ENCODE measurements around the gene SPTY2D1. TPM values are rescaled to one million over a fixed set of nuclear protein-coding genes. Genes with fewer than 3 reads are reported as not detected.

The SPTY2D1 gene
- polyA plus RNA-seq, 3 donors: 8.4 to 14.9 (median 11.8) TPM

DNA sequence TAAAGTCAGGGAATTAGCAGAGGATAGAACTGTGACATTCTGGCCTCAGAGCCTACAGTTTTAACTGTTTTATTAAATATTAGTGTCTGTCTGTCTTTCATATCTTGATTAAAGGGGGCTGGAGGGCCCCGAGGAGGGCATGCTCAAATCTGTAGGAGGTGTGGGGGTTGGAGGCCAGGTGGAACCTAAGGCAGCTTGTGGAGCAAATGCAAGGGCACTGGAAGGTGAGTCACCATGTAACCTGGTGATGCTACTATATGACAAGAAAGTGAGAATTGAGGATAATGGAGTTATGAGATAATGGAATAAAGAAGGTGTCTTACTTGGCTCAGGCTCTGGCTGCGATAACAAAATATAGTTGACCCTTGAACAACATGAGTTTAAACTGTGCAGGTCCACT is 37.1 kb upstream of the SPTY2D1 start:
- H3K9me3 Mint-ChIP-seq: peaks cover 0 to 5% (median 0%) of the 10 kb centered on the region in 7 donors
- TF ChIP-seq, protein P1, sequence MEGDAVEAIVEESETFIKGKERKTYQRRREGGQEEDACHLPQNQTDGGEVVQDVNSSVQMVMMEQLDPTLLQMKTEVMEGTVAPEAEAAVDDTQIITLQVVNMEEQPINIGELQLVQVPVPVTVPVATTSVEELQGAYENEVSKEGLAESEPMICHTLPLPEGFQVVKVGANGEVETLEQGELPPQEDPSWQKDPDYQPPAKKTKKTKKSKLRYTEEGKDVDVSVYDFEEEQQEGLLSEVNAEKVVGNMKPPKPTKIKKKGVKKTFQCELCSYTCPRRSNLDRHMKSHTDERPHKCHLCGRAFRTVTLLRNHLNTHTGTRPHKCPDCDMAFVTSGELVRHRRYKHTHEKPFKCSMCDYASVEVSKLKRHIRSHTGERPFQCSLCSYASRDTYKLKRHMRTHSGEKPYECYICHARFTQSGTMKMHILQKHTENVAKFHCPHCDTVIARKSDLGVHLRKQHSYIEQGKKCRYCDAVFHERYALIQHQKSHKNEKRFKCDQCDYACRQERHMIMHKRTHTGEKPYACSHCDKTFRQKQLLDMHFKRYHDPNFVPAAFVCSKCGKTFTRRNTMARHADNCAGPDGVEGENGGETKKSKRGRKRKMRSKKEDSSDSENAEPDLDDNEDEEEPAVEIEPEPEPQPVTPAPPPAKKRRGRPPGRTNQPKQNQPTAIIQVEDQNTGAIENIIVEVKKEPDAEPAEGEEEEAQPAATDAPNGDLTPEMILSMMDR (IDR thresholded peaks at IDR 0.05): no peak
- intact Hi-C loops (cut with micrococcal nuclease): no loop called here
- no peaks in the 10 kb centered on the region for H3K27me3 ChIP-seq (ENCODE audit: control insufficient read depth in 2 of 2, insufficient read depth in 2 of 2, low read length in 2 of 2)
- peaks cover 33% of the 10 kb centered on the region for H3K4me1 Mint-ChIP-seq
- no peak for DNase-seq
- peaks cover 0 to 10% (median 0%) of the 10 kb centered on the region in 3 donors for H3K27me3 Mint-ChIP-seq (ENCODE audit: low read depth in 3 of 3)
- peaks cover 23 to 29% of the 10 kb centered on the region in 2 donors for H3K4me1 ChIP-seq (ENCODE audit: control insufficient read depth in 1 of 2, insufficient read depth in 2 of 2, low read length in 2 of 2)
- H3K4me2 ChIP-seq (replicated peaks; ENCODE audit: extremely low read depth, low read length, poor library complexity, severe bottlenecking): no peak overlapping the region
- WGBS (ENCODE audit: insufficient coverage): 89% methylated on average over 1 of the region's 2 CpGs
- H3K9me3 ChIP-seq (replicated peaks in 1 of 2; ENCODE audit: control insufficient read depth in 1 of 2, insufficient read depth in 1 of 2, low read length in 2 of 2): no peaks in the 10 kb centered on the region
- H2AFZ ChIP-seq (ENCODE audit: insufficient read depth, low read depth, low read length, poor library complexity, severe bottlenecking): no peak overlapping the region
- H3K36me3 ChIP-seq (replicated peaks in 1 of 2; ENCODE audit: control insufficient read depth in 1 of 2, insufficient read depth in 2 of 2, low read length in 2 of 2): no peaks in the 10 kb centered on the region
- no peak overlapping the region for H3K4me3 ChIP-seq (replicated peaks in 1 of 3; ENCODE audit: low read depth in 2 of 3, low read length in 3 of 3)
- no peak overlapping the region for H3K4me3 Mint-ChIP-seq
- H3K36me3 Mint-ChIP-seq: no peaks in the 10 kb centered on the region
- no peaks in the 10 kb centered on the region for H3K79me2 ChIP-seq (ENCODE audit: insufficient read depth, low read length)
- H3K27ac Mint-ChIP-seq: peak overlapping the region in 1 of 7 donors; percentile 20
- no peak overlapping the region for H3K9ac ChIP-seq (ENCODE audit: insufficient read depth, low read length, poor library complexity, severe bottlenecking)
- no peak overlapping the region for H3K27ac ChIP-seq (ENCODE audit: low read depth in 1 of 2, low read length in 2 of 2)
- H4K20me1 ChIP-seq (ENCODE audit: insufficient read depth, low read length): no peaks in the 10 kb centered on the region

DNA sequence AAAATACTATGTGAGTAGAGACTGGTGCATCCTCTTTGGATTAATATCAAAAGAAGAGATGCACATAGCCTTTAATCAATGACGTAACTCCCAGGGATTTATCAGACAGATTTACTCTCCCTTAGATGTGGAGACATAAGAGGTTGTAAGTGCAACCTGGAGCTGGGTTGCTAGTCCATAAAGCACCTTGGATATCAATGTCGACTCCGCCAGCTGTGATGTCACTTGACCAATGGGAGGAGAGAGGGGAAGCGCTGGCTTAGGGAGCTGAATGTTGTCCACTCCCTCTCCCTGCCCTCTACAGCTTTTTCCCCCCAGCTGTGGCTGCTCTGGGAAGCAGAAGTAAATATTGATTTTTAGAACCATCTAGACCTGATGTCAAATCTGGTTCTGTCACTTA is 35.6 kb upstream of the SPTY2D1 start:
- no peaks in the 10 kb centered on the region for H3K9me3 ChIP-seq (replicated peaks in 1 of 2; ENCODE audit: control insufficient read depth in 1 of 2, insufficient read depth in 1 of 2, low read length in 2 of 2)
- TF ChIP-seq, protein P1 (IDR thresholded peaks at IDR 0.05): no peak
- Mint-ChIP-seq H3K27ac (no peak overlapping the region), H3K27me3 (ENCODE audit: low read depth in 3 of 3) (peaks cover 0 to 10% (median 3%) of the 10 kb centered on the region in 3 donors), H3K9me3 (peaks cover 0 to 8% (median 0%) of the 10 kb centered on the region in 7 donors), H3K36me3 (no peaks in the 10 kb centered on the region), H3K4me1 (peaks cover 40% of the 10 kb centered on the region), H3K4me3 (no peak overlapping the region)
- no peaks in the 10 kb centered on the region for H3K36me3 ChIP-seq (replicated peaks in 1 of 2; ENCODE audit: control insufficient read depth in 1 of 2, insufficient read depth in 2 of 2, low read length in 2 of 2)
- peaks cover 23 to 29% of the 10 kb centered on the region in 2 donors for H3K4me1 ChIP-seq (ENCODE audit: control insufficient read depth in 1 of 2, insufficient read depth in 2 of 2, low read length in 2 of 2)
- peak overlapping the region; percentile 13 for H2AFZ ChIP-seq (ENCODE audit: insufficient read depth, low read depth, low read length, poor library complexity, severe bottlenecking)
- intact Hi-C loops (cut with micrococcal nuclease): no loop called here
- H3K4me2 ChIP-seq (replicated peaks; ENCODE audit: extremely low read depth, low read length, poor library complexity, severe bottlenecking): no peak overlapping the region
- no peak overlapping the region for H3K27ac ChIP-seq (ENCODE audit: low read depth in 1 of 2, low read length in 2 of 2)
- no peaks in the 10 kb centered on the region for H4K20me1 ChIP-seq (ENCODE audit: insufficient read depth, low read length)
- H3K79me2 ChIP-seq (ENCODE audit: insufficient read depth, low read length): no peaks in the 10 kb centered on the region
- no peak overlapping the region for H3K9ac ChIP-seq (ENCODE audit: insufficient read depth, low read length, poor library complexity, severe bottlenecking)
- H3K27me3 ChIP-seq (ENCODE audit: control insufficient read depth in 2 of 2, insufficient read depth in 2 of 2, low read length in 2 of 2): no peaks in the 10 kb centered on the region
- no peak overlapping the region for H3K4me3 ChIP-seq (replicated peaks in 1 of 3; ENCODE audit: low read depth in 2 of 3, low read length in 3 of 3)
- no peak for DNase-seq
- no CpG with 5 or more reads among the region's 4 CpGs for WGBS (ENCODE audit: insufficient coverage)
